Measurements from ENCODE around the gene HLA-F. TPM values are rescaled to one million over a fixed set of nuclear protein-coding genes. Genes with fewer than 3 reads are reported as not detected.

Gene HLA-F
- total and polyA plus RNA-seq, 9 donors: 16.3 to 61.6 (median 29.6) TPM

- Histone ChIP-seq H3K36me3 (no peaks in the 10 kb centered on the region), H3K9me3 (no peaks in the 10 kb centered on the region), H3K4me3 (no peak overlapping the region), H3K27ac (no peak overlapping the region), H3K4me1 (ENCODE audit: insufficient read depth) (no peaks in the 10 kb centered on the region), H3K27me3 (no peaks in the 10 kb centered on the region)
- intact Hi-C loops (cut with DNase I): no loop called here
- DNase-seq: no peak
- TF ChIP-seq CTCF (IDR thresholded peaks at IDR 0.05) (no peak), EP300 (IDR thresholded peaks at IDR 0.05) (no peak), POLR2A (IDR thresholded peaks at IDR 0.05) (no peak)
Measured at GRCh38 chr6:29728875-29729270, 5.6 kb downstream of the HLA-F start.

GRCh38 chr6:29729774-29730328, 6.6 kb downstream of the HLA-F start:
- 73 to 77% (median 75%) methylated on average over 6 of the region's 6 CpGs for WGBS, 3 donors
- Histone ChIP-seq H3K4me3 (no peak overlapping the region), H3K4me1 (ENCODE audit: insufficient read depth) (no peaks in the 10 kb centered on the region), H3K9me3 (no peaks in the 10 kb centered on the region), H3K36me3 (no peaks in the 10 kb centered on the region), H3K27me3 (no peaks in the 10 kb centered on the region), H3K27ac (no peak overlapping the region)
- TF ChIP-seq CTCF (IDR thresholded peaks at IDR 0.05): no peak
- no peak for TF ChIP-seq EP300 (IDR thresholded peaks at IDR 0.05)
- no peak for TF ChIP-seq POLR2A (IDR thresholded peaks at IDR 0.05)
- no peak for DNase-seq
- intact Hi-C loops (cut with DNase I): no loop called here

- 47 to 52% (median 50%) methylated on average over 7 of the region's 7 CpGs for WGBS, 3 donors
- no peak for DNase-seq
- Histone ChIP-seq H3K4me1 (ENCODE audit: insufficient read depth) (no peaks in the 10 kb centered on the region), H3K27ac (no peak overlapping the region), H3K36me3 (no peaks in the 10 kb centered on the region), H3K27me3 (no peaks in the 10 kb centered on the region), H3K4me3 (no peak overlapping the region), H3K9me3 (no peaks in the 10 kb centered on the region)
- TF ChIP-seq CTCF (IDR thresholded peaks at IDR 0.05) (no peak), POLR2A (IDR thresholded peaks at IDR 0.05) (no peak), EP300 (IDR thresholded peaks at IDR 0.05) (no peak)
- intact Hi-C loops (cut with DNase I): no loop called here
Measured at GRCh38 chr6:29730575-29731126, 7.4 kb downstream of the HLA-F start.

GRCh38 chr6:29731281-29731680, 8.0 kb downstream of the HLA-F start:
- no peak for DNase-seq
- Histone ChIP-seq H3K4me3 (no peak overlapping the region), H3K9me3 (no peaks in the 10 kb centered on the region), H3K36me3 (no peaks in the 10 kb centered on the region), H3K27me3 (no peaks in the 10 kb centered on the region), H3K4me1 (ENCODE audit: insufficient read depth) (no peaks in the 10 kb centered on the region), H3K27ac (no peak overlapping the region)
- WGBS, 3 donors: 61 to 66% (median 65%) methylated on average over 3 of the region's 3 CpGs
- intact Hi-C loops (cut with DNase I): no loop called here
- TF ChIP-seq EP300 (IDR thresholded peaks at IDR 0.05) (no peak), POLR2A (IDR thresholded peaks at IDR 0.05) (no peak), CTCF (IDR thresholded peaks at IDR 0.05) (no peak)
